Measurements from ENCODE around the gene VSX1.

Gene VSX1

DNA sequence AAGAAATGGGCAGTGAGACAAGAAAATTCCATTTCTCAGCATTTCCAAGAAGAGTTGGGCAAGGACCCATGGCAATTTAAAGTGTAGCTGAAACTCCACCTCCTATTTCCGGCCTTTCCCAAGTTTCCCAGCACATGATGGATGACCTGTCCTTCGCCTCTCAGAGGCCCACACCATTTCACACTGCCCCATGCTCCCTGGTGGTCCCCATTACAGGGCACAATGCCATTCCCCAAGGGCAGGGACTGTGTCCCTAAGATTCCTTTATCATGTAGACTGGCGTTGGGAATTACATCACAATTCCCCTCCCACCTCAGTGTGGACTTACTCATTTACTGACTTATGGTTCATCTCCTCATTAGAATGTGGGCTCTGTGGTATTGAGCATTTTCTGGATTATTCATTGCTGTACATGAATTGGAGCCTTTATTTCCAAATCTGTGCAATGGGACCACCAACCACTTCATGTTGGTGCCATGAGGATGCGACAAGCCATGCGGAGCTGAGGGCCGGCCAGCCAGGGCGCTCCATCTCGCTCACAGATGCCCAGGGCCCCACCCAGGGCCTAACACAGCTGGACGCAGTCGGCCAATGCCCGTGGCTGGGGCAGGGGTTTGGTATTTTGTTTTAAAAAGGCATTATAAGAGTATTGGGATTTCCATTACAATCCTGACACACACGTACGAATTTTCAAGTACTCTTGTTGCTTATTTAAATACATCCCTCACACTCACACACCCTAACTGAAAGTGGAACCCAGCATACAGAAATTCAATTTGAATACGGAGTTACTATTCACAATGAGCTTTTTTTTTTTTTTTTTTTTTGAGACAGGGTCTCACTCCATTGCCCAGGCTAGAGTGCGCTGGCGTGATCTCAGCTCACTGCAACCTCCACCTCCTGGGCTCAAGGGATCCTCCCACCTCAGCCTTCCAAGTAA is 29.4 kb downstream of the VSX1 start:
- DNase-seq, result no peak

GRCh38 chr20:25051386-25052155 is 30.4 kb downstream of the VSX1 start:
- no peak for DNase-seq

DNA sequence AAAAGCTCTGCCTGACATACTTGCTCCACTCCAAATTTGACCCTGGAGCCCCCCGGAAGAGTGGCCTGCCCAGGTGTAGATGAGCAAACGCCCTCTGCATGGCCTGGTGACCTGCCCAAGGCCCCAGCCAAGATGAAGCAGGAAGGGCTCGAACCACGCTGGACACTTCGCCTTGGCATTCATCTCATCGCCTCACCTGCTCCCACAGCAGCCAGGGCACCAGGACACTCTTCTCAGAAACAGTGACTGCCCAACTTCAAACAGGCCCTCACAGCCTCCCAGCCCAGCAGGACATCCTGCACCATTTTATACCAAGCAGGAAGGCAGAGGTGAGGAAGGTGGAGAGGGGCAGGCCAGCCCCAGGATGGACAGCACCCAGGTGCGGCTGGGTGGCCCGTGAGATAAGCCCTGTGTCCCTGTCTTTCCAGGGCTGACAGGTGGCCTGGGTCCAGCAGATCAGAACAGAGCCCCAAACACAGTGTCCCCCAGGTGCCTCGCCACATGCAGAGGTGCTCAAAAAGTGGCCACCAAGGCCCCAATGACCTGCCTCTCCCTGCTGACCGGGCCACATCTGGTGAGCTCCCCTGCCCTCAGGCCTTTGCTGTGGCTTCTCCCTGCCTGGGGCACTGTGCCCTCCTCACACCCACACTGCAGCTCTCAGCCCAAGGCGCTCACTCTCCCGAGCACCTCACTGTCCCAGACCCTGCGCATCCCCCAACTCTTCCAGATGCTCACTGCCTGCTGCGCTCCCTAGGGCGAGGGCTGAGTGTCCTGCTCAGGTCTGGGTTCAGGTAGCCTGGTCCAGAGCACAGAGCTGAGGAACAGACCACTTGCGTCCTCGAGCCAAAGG is 31.2 kb downstream of the VSX1 start:
- no peak for DNase-seq

- DNase-seq, result no peak
Measured at GRCh38 chr20:25050082-25050481, 31.9 kb downstream of the VSX1 start.

GRCh38 chr20:25049261-25050060 is 32.5 kb downstream of the VSX1 start:
- no peak for DNase-seq

DNA sequence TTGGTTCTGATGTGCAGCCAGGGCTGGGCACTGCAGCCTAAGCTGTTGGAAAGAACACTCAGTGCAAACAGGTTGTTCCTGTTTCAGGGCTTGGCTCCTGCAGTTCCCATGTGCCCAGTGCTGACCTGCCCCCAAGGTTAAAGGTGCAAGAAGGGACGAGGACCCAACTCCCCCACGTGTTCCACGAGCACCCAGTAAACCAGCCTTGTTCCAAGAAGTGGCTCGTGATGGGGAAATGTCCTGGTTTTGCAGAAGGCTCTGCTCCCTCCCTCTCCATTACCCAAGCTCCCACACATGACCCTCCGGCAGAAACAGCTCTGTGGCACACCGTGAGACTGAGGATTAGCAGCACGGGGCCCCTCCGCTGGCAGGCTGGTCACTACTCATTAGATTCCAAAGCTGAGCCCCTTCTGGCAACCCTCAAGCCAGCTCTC is 33.4 kb downstream of the VSX1 start:
- DNase-seq, result no peak

DNA sequence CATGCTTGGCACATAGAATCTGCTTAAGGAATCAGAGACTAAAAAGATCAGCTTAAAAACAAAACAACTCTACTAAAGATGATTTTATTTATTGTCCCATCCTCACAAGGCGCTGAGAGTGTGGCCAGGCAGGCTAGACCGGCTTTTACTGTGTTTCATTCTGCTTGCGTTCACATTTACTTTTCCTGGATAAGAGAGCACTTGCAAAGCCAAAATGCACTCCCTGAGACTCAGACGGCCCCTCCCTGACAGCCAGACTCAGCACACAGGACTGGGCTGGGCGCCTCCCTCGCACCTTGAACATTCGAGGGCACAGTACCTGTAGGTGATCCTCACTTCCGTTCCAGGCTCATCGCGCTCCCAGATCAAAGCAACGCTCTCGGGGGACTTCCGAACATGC is 34.2 kb downstream of the VSX1 start:
- no peak for DNase-seq

DNA sequence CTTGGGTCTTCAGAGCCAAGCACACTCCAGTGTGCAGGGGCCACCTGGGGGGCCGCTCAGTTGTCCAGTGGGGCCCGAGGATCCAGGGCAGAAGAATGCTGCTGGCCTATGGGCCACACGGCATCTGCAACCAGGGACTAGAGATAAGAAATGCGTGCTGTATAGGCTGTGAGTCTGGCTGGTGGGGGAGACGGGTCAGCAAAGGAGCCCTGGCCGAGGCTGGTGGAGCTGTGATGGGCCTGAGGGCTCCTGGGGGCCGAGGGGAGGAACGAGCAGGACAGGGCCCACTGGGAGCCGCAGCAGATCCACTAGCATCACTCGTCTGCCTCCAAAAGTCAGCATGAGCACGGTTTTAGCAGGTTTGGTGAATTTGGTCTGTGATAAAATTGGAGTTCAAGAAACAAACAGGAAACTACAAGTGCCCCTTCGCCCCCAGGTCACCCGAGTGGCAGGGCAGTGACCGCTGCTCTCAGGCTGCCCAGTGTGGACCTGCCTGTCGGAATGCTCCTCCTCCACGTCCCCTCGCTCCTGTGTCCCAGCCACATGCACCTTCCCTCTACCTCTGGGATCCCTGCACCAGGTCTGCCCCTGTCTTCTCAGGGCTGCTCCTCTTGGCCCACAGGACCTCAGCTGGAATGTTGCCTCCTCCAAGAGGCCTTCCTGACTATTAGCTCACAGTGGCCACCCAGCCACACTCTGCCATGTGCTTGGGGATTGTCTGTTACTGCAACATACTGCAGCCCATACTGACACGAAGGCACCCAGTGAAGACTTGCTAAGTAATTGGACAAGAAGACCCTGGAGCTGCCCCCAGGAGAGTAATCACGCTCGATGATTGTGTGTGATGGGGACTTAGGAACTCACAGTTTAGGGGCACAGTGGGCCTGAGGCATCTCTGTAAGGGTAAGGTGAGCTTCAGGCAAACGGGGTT is 34.9 kb downstream of the VSX1 start:
- no peak for DNase-seq

DNA sequence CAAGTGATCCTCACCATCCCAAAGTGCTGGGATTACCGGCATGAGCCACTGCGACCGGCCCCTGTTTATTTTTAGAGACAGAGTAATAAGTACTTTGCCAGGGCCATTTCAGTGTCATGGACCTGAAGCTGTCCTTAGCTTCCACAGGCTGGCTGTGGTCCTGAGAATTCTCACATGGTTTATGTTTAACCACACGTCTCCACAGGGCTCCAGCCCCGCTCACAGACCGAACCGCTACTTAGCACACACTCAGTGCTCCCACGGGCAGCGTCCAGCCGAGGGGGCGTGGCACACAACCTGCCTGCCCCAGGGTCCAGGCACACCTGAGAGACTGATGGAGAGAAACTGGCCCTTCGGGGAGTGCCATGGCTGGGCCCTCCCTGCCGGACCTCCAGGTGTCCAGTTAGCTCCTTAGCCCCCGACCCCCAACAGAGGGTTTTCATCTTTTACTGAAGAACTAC is 35.7 kb downstream of the VSX1 start:
- DNase-seq, result no peak

DNA sequence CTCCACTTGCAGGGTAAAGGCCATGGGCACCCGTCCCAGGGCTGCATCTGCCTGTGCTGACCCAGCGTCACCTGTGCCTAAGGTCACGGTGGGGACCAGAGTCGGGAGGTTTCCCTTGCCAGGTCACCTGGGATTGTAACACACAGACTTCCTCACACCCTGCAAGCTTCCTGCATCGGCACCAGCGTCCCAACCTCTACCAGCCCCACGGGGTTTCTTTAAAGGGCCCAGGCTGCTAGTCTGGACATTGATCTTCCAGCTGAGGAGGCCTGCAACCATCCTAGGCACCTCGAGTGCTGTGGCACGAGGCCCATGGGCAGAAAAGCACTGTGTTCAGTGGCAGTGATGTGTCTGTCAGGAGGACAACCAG is 36.6 kb downstream of the VSX1 start:
- DNase-seq, result no peak

- no peak for DNase-seq
Measured at GRCh38 chr20:25044660-25045342, 37.1 kb downstream of the VSX1 start.

GRCh38 chr20:25044261-25044560 is 37.7 kb downstream of the VSX1 start:
- no peak for DNase-seq

DNA sequence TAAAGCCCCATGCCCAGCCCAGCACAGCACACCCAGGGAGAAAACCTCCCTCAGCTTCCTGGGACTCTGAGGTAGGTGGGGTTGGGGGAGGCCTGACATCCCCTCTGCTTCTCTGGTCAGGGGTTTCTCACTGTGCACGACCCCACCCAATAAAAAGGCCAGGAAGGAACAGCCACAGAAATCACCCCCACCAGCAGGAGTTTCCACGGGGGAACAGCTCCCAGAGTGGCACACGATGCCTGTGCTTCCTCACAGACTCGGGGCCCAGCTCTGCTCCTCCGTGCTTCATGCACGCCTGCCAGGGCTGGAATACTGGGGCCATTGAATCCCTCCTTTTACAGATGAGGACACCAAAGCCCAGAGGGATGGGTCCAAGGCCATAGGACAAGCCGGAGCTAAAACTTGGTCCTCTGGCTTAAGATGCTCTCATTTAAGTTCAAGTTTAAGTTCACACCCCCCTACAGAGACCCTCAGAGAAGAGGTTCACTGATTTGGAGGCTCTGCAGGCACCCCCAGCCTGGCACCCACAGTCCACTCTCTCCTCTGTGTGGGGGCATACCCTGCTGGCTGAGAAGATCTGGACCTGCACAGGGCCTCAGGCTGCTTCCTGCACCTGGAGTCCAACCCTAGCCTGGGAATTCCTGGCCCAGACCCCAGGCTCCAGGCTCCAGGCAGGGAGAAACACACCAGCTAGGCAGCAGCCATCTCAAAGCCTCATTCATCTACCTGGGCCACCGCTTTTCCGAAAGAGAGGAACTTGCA is 38.3 kb downstream of the VSX1 start:
- no peak for DNase-seq

GRCh38 chr20:25042531-25043498 is 39.1 kb downstream of the VSX1 start:
- DNase-seq, result no peak

GRCh38 chr20:25041813-25042530 is 40.0 kb downstream of the VSX1 start:
- no peak for DNase-seq

GRCh38 chr20:25040438-25040831 is 41.5 kb downstream of the VSX1 start:
- DNase-seq, result no peak

GRCh38 chr20:25039697-25040437 is 42.1 kb downstream of the VSX1 start:
- peak; percentile 41 for DNase-seq

All from NCI-H1092 treated with DMSO at 0.1 percent for 48 hours (cell line).